GM12873 (cell line): Measurements from ENCODE around the gene GPR139.

Experiments
- CTCF ChIP-seq: IDR thresholded peaks from 2 replicates; pipeline ENCODE4 v1.5.1; 2012; ENCODE audit warnings: low read depth, mild to moderate bottlenecking, moderate library complexity, low read length, control low read depth; ENCODE audit not compliant: insufficient read depth; ENCODE audit errors: missing control alignments

GPR139 gene

DNA sequence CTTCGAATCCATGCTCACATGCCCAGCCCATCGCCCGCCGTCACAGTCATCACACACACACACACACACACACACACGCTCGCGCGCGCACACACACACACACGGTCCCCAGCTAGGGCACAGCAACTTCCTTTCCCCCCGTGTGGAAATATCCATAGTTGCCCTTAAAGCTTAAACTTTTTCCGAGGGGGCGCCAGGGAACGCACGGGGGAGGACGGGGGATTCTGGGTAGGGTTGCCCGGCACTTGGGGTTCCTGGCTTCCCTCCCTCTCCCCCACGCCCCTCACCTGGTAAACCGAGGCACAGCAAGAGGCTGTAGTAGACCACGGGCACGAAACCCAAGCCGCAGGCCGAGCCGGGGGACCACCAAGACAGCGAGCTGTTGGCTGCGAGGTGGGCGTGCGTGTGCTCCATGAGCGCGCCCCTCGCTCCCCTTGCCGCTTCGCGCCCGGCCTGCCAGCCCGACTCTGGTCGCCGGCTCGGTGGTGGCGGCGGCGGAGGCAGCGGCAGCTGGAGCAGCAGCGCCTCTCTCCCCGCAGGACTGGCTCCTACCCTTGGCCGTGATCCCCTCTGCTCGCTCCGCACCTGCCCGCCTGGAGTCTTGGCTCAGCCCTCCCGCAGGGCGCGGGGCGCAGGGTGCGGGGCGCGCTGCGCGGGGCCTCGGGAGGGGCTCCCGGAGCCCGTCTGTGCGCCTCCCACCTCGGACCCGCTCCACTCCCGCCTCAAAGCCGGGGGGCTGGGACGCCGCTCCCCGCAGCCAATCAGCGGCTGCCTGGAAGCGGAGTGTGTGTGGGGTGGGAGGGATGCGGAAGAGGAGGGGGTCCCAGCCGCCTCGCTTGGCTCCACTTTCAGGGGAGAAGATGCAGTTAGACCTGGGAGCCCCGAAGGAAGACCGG is at the start of gene GPR139:
Gene GPR139, minus strand, starts transcription at position 688 of the 896 bp plus-strand sequence. Its CDS starts 274 bp downstream, at position 414.
- TF ChIP-seq CTCF: no peak

- no peak for TF ChIP-seq CTCF
Measured at GRCh38 chr16:20122011-20122410, 48.3 kb upstream of the GPR139 start.

- TF ChIP-seq CTCF: no peak
Measured at GRCh38 chr16:20114356-20114755, 40.7 kb upstream of the GPR139 start.

DNA sequence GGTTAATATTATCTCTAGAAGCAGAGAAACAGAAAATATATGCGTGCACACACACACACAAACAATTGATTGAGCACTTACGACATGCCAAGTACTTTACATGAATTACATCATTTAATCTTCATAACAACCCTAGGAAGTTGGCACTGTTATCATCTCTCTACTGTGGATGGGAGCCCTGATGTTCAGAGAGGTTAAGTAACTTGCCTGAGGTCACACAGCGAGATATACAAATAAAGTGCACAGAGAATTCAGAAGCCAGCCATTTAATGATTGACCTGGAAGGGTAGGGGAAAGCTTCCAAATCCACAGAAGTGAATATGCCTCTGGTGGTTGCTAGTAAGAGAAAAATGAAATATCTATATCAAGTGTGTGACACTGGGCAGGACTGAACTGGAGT is 37.5 kb upstream of the GPR139 start:
- TF ChIP-seq CTCF: no peak

DNA sequence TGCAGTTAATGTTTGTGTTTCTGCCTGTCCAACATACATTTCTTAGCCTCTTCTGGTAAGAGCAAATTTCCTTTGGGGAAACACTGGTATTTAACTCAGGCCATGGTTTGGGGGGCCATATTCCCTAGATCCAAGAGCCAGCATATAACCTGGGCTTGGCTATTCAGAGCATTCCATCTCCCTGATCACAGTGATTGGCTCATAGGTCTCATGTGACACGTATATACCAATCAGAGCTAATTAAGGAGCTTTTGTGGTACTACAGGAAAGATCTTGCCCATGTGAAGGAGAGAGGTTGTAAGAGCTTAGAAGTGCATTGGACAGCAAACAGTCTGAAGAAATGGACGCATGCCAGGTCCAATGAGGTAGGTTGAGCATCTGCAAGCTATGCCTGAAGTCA is 33.4 kb upstream of the GPR139 start:
- no peak for TF ChIP-seq CTCF

DNA sequence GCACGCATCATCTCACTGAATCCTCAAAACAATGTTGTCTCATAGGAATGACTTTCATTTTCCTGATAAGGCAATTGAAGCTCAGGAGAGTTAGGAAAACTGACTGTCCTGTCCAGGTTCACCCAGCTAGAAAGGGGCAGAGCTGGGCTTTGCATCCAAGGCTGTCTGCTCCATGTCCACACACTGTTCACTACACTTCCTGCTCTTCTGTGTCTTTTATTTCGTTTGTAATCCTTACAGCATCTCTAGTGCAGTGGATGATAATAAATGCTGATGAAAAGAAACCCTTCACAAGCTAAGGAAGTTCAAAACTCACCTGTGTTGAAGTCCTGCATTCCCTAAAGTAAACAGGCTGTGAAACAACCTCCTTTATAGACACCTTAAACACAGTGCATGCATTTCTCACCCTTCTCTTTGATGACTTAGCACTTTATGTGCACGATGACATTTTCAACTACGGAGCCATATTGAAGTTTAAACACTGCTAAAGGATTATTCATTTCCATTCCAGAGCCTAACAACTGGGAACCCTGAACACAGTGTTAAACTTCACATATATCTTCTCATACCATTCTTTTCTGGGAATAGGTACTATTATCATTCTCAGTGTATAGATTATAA is 31.0 kb upstream of the GPR139 start:
- no peak for TF ChIP-seq CTCF

- TF ChIP-seq CTCF: no peak
Measured at GRCh38 chr16:20102521-20102920, 28.8 kb upstream of the GPR139 start.
